ENCODE measurements around the gene GNAZ.

The GNAZ gene

GRCh38 chr22:23099531-23099804, 29.1 kb downstream of the GNAZ start:
- no peaks in the 10 kb centered on the region for H3K4me1 ChIP-seq (ENCODE audit: control insufficient read depth, low read length)
- TF ChIP-seq EZH2phosphoT487 (IDR thresholded peaks at IDR 0.05; ENCODE audit: borderline replicate concordance, low read length) (no peak), CTCF (IDR thresholded peaks at IDR 0.05; ENCODE audit: low read depth, low read length, poor library complexity, severe bottlenecking) (no peak)

GRCh38 chr22:23100124-23100801, 29.9 kb downstream of the GNAZ start:
- no peaks in the 10 kb centered on the region for H3K27me3 ChIP-seq (ENCODE audit: control insufficient read depth, low read length)
- H3K4me1 ChIP-seq (ENCODE audit: control insufficient read depth, low read length) = no peaks in the 10 kb centered on the region
- no peaks in the 10 kb centered on the region for H3K9me3 ChIP-seq (ENCODE audit: control insufficient read depth, insufficient read depth, low read length)
- no peaks in the 10 kb centered on the region for H3F3A ChIP-seq (ENCODE audit: control insufficient read depth, insufficient read depth)
- H3K4me3 ChIP-seq (ENCODE audit: low read length) = no peak overlapping the region
- no peaks in the 10 kb centered on the region for H3K36me3 ChIP-seq (ENCODE audit: control insufficient read depth, low read length)
- no peaks in the 10 kb centered on the region for H3K9me2 ChIP-seq (replicated peaks; ENCODE audit: control insufficient read depth, low read length)
- H3K27ac ChIP-seq (ENCODE audit: low read depth, low read length) = no peak overlapping the region
- TF ChIP-seq EZH2phosphoT487 (IDR thresholded peaks at IDR 0.05; ENCODE audit: borderline replicate concordance, low read length) = no peak
- TF ChIP-seq CTCF (IDR thresholded peaks at IDR 0.05; ENCODE audit: low read depth, low read length, poor library complexity, severe bottlenecking) = no peak
- no peaks in the 10 kb centered on the region for H3K79me2 ChIP-seq (ENCODE audit: control insufficient read depth, low read length)
- H4K20me1 ChIP-seq (ENCODE audit: control insufficient read depth, insufficient read depth, low read depth, low read length) = no peaks in the 10 kb centered on the region
- no peak overlapping the region for H3K4me2 ChIP-seq (ENCODE audit: low read length)

More at GRCh38 chr22:23099531-23099804, 29.1 kb downstream of the GNAZ start:
- H3K36me3 ChIP-seq (ENCODE audit: control insufficient read depth, low read length) = no peaks in the 10 kb centered on the region
- no peaks in the 10 kb centered on the region for H4K20me1 ChIP-seq (ENCODE audit: control insufficient read depth, insufficient read depth, low read depth, low read length)
- no peak overlapping the region for H3K4me3 ChIP-seq (ENCODE audit: low read length)
- no peaks in the 10 kb centered on the region for H3K9me2 ChIP-seq (replicated peaks; ENCODE audit: control insufficient read depth, low read length)
- no peak overlapping the region for H3K4me2 ChIP-seq (ENCODE audit: low read length)
- no peak overlapping the region for H3K27ac ChIP-seq (ENCODE audit: low read depth, low read length)
- no peaks in the 10 kb centered on the region for H3K27me3 ChIP-seq (ENCODE audit: control insufficient read depth, low read length)
- no peaks in the 10 kb centered on the region for H3K9me3 ChIP-seq (ENCODE audit: control insufficient read depth, insufficient read depth, low read length)
- no peaks in the 10 kb centered on the region for H3K79me2 ChIP-seq (ENCODE audit: control insufficient read depth, low read length)
- H3F3A ChIP-seq (ENCODE audit: control insufficient read depth, insufficient read depth) = no peaks in the 10 kb centered on the region

GRCh38 chr22:23101524-23101923, 31.2 kb downstream of the GNAZ start:
- no peak overlapping the region for H3K27ac ChIP-seq (ENCODE audit: low read depth, low read length)
- TF ChIP-seq EZH2phosphoT487 (IDR thresholded peaks at IDR 0.05; ENCODE audit: borderline replicate concordance, low read length) = no peak
- no peak for TF ChIP-seq CTCF (IDR thresholded peaks at IDR 0.05; ENCODE audit: low read depth, low read length, poor library complexity, severe bottlenecking)
- no peaks in the 10 kb centered on the region for H3K9me2 ChIP-seq (replicated peaks; ENCODE audit: control insufficient read depth, low read length)
- H3K4me2 ChIP-seq (ENCODE audit: low read length) = no peak overlapping the region
- H4K20me1 ChIP-seq (ENCODE audit: control insufficient read depth, insufficient read depth, low read depth, low read length) = no peaks in the 10 kb centered on the region
- H3K9me3 ChIP-seq (ENCODE audit: control insufficient read depth, insufficient read depth, low read length) = no peaks in the 10 kb centered on the region
- no peaks in the 10 kb centered on the region for H3K4me1 ChIP-seq (ENCODE audit: control insufficient read depth, low read length)
- no peaks in the 10 kb centered on the region for H3F3A ChIP-seq (ENCODE audit: control insufficient read depth, insufficient read depth)
- no peaks in the 10 kb centered on the region for H3K36me3 ChIP-seq (ENCODE audit: control insufficient read depth, low read length)
- no peak overlapping the region for H3K4me3 ChIP-seq (ENCODE audit: low read length)
- H3K79me2 ChIP-seq (ENCODE audit: control insufficient read depth, low read length) = no peaks in the 10 kb centered on the region
- no peaks in the 10 kb centered on the region for H3K27me3 ChIP-seq (ENCODE audit: control insufficient read depth, low read length)
